HG03025 (cell line): ENCODE data around the gene MDP1.

Experiments used
- ATAC-seq: cut with Tn5 transposase; IDR thresholded peaks from one replicate; pipeline ENCODE4 v1.9.1; 2021; ENCODE audit warnings: mild to moderate bottlenecking, moderate library complexity; ENCODE audit not compliant: unreplicated experiment, low FRiP score

The MDP1 gene

DNA sequence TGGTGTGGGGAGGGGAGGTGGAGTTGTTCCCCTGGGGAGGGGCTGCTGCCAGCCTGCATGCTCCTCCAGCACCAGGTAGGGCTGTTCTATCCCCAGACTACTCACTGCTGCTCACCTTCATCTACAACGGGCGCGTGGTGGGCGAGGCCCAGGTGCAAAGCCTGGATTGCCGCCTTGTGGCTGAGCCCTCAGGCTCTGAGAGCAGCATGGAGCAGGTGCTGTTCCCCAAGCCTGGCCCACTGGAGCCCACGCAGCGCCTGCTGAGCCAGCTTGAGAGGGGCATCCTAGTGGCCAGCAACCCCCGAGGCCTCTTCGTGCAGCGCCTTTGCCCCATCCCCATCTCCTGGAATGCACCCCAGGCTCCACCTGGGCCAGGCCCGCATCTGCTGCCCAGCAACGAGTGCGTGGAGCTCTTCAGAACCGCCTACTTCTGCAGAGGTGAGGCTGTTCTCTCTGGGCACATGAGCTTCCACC, 51.3 kb downstream of the MDP1 start:
- ATAC-seq, result no peak
